DND-41 (cell line): ENCODE data around the gene CEP57L1.

ENCODE experiments used
- ATAC-seq: fragments of 200-7000 bp; cut with Tn5 transposase; 3 replicates; pipeline ENCODE4 v1.9.1; 2021; ENCODE audit warnings: low read depth; ENCODE audit not compliant: insufficient read depth
- DNase-seq: peaks from one replicate; pipeline ENCODE4 v3.0.0-alpha.2; 2020
- H2AFZ ChIP-seq: 2 replicates; pipeline ENCODE4 v1.6.0; 2012; ENCODE audit warnings: low read depth, low read length
- H3K27ac ChIP-seq: 2 replicates; pipeline ENCODE4 v1.5.1; 2012; ENCODE audit warnings: low read length, inconsistent platforms
- H3K27me3 ChIP-seq: fragments of 200-600 bp; sonication (generic); 2 replicates; pipeline ENCODE4 v1.6.0; 2012; ENCODE audit warnings: low read length, mild to moderate bottlenecking, inconsistent platforms; ENCODE audit not compliant: insufficient read depth, poor library complexity
- H3K36me3 ChIP-seq: 2 replicates; pipeline ENCODE4 v1.5.1; 2012; ENCODE audit warnings: low read length, inconsistent platforms; ENCODE audit not compliant: insufficient read depth
- H3K4me1 ChIP-seq: 2 replicates; pipeline ENCODE4 v1.5.1; 2012; ENCODE audit warnings: mild to moderate bottlenecking, low read length; ENCODE audit not compliant: insufficient read depth
- H3K4me2 ChIP-seq: 2 replicates; pipeline ENCODE4 v1.6.0; 2012; ENCODE audit warnings: mild to moderate bottlenecking, moderate library complexity, low read length, inconsistent platforms; ENCODE audit not compliant: insufficient read depth
- H3K4me3 ChIP-seq, 2 experiments: fragments of 200-600 bp in 1 of 2; shearing (Covaris generic) in 1 of 2; 2 replicates each; pipeline ENCODE4 v1.5.1; 2012 to 2016; ENCODE audit warnings: inconsistent platforms in 2 of 2, low read length in 2 of 2, mild to moderate bottlenecking in 2 of 2, low read depth in 1 of 2, moderate library complexity in 1 of 2
- H3K79me2 ChIP-seq: 2 replicates; pipeline ENCODE4 v1.6.0; 2012; ENCODE audit warnings: low read length, inconsistent platforms; ENCODE audit not compliant: insufficient read depth
- H3K9ac ChIP-seq: 2 replicates; pipeline ENCODE4 v1.6.0; 2012; ENCODE audit warnings: low read depth, mild to moderate bottlenecking, inconsistent platforms, low read length, moderate library complexity
- H3K9me3 ChIP-seq: 2 replicates; pipeline ENCODE4 v1.5.1; 2012; ENCODE audit warnings: low read length, moderate library complexity, mild to moderate bottlenecking, inconsistent platforms; ENCODE audit not compliant: insufficient read depth, severe bottlenecking
- H4K20me1 ChIP-seq: 2 replicates; pipeline ENCODE4 v1.6.0; 2012; ENCODE audit warnings: low read length; ENCODE audit not compliant: insufficient read depth
- EZH2 ChIP-seq: IDR thresholded peaks from 3 replicates; pipeline ENCODE4 v1.6.1; 2012; ENCODE audit warnings: borderline replicate concordance, low read depth, mild to moderate bottlenecking, moderate library complexity, low read length, inconsistent platforms; ENCODE audit not compliant: severe bottlenecking
- TF ChIP-seq, protein P1 (sequence below): IDR thresholded peaks from 2 replicates; pipeline ENCODE4 v1.5.1; 2012; ENCODE audit warnings: borderline replicate concordance, low read length, moderate library complexity, mild to moderate bottlenecking; ENCODE audit not compliant: poor library complexity, severe bottlenecking; ENCODE audit errors: extremely low read depth

Gene CEP57L1

GRCh38 chr6:109055771-109056235, 39.5 kb upstream of the CEP57L1 start:
- H2AFZ ChIP-seq: no peak overlapping the region
- no peak for ATAC-seq
- TF ChIP-seq, protein P1, sequence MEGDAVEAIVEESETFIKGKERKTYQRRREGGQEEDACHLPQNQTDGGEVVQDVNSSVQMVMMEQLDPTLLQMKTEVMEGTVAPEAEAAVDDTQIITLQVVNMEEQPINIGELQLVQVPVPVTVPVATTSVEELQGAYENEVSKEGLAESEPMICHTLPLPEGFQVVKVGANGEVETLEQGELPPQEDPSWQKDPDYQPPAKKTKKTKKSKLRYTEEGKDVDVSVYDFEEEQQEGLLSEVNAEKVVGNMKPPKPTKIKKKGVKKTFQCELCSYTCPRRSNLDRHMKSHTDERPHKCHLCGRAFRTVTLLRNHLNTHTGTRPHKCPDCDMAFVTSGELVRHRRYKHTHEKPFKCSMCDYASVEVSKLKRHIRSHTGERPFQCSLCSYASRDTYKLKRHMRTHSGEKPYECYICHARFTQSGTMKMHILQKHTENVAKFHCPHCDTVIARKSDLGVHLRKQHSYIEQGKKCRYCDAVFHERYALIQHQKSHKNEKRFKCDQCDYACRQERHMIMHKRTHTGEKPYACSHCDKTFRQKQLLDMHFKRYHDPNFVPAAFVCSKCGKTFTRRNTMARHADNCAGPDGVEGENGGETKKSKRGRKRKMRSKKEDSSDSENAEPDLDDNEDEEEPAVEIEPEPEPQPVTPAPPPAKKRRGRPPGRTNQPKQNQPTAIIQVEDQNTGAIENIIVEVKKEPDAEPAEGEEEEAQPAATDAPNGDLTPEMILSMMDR: no peak
- no peak for TF ChIP-seq EZH2

GRCh38 chr6:109056661-109057060, 38.6 kb upstream of the CEP57L1 start:
- no peak for DNase-seq
- no peak for TF ChIP-seq EZH2
- TF ChIP-seq, protein P1: no peak
- H3K4me2 ChIP-seq: no peak overlapping the region

More at GRCh38 chr6:109055771-109056235, 39.5 kb upstream of the CEP57L1 start:
- no peak overlapping the region for H3K9ac ChIP-seq
- H3K27ac ChIP-seq: no peak overlapping the region
- H3K4me2 ChIP-seq: no peak overlapping the region
- no peaks in the 10 kb centered on the region for H3K9me3 ChIP-seq
- peaks cover 7% of the 10 kb centered on the region for H3K4me1 ChIP-seq
- H3K27me3 ChIP-seq: no peaks in the 10 kb centered on the region
- no peaks in the 10 kb centered on the region for H4K20me1 ChIP-seq
- no peak overlapping the region for H3K4me3 ChIP-seq
- no peaks in the 10 kb centered on the region for H3K79me2 ChIP-seq
- H3K36me3 ChIP-seq: no peaks in the 10 kb centered on the region
- no peak for DNase-seq

DNA sequence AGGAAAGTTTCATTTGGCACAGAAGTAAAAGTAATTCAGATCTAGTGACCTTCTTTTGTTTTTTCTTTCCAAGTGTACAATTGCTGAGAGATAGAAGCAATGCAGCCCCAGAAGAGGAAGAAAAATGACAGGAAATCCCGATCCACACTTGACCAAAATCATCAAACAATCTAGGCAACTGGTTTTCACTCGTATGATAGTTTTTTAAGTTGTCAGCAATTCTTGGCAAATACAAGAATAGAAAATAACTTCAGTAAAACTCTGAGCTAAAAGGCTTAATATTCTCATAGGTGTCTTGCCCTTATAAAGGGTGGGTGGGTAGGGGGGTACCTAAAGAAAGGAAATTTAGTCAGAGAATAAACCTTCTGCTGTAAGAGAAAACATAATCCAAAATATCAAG, 36.7 kb upstream of the CEP57L1 start:
- Histone ChIP-seq H3K4me2 (no peak overlapping the region), H3K9ac (no peak overlapping the region), H3K4me1 (peaks cover 7% of the 10 kb centered on the region), H3K4me3 (no peak overlapping the region), H3K27ac (no peak overlapping the region), H3K79me2 (no peaks in the 10 kb centered on the region), H4K20me1 (no peaks in the 10 kb centered on the region), H3K36me3 (no peaks in the 10 kb centered on the region), H2AFZ (no peak overlapping the region), H3K9me3 (no peaks in the 10 kb centered on the region), H3K27me3 (no peaks in the 10 kb centered on the region)
- no peak for ATAC-seq
- TF ChIP-seq, protein P1: no peak
- TF ChIP-seq EZH2: no peak
- no peak for DNase-seq

More at GRCh38 chr6:109056661-109057060, 38.6 kb upstream of the CEP57L1 start:
- H3K9ac ChIP-seq: no peak overlapping the region
- no peaks in the 10 kb centered on the region for H3K79me2 ChIP-seq
- peaks cover 7% of the 10 kb centered on the region for H3K4me1 ChIP-seq
- no peaks in the 10 kb centered on the region for H3K27me3 ChIP-seq
- no peak for ATAC-seq
- no peaks in the 10 kb centered on the region for H3K9me3 ChIP-seq
- no peak overlapping the region for H3K4me3 ChIP-seq
- no peak overlapping the region for H2AFZ ChIP-seq
- H4K20me1 ChIP-seq: no peaks in the 10 kb centered on the region
- H3K36me3 ChIP-seq: no peaks in the 10 kb centered on the region
- H3K27ac ChIP-seq: no peak overlapping the region

- peaks cover 7% of the 10 kb centered on the region for H3K4me1 ChIP-seq
Measured at GRCh38 chr6:109059153-109059552, 36.2 kb upstream of the CEP57L1 start.

More at GRCh38 chr6:109059153-109059552, 36.2 kb upstream of the CEP57L1 start:
- no peak for ATAC-seq
- Histone ChIP-seq H3K36me3 (no peaks in the 10 kb centered on the region), H3K79me2 (no peaks in the 10 kb centered on the region), H3K27ac (no peak overlapping the region), H3K4me3 (no peak overlapping the region), H3K9ac (no peak overlapping the region), H3K4me2 (no peak overlapping the region), H4K20me1 (no peaks in the 10 kb centered on the region), H3K9me3 (no peaks in the 10 kb centered on the region), H2AFZ (no peak overlapping the region), H3K27me3 (no peaks in the 10 kb centered on the region)
- DNase-seq: no peak
- no peak for TF ChIP-seq EZH2
- TF ChIP-seq, protein P1: no peak
